Epithelial cell of esophagus (primary cell): ENCODE data around the gene CAP2.
"Not testable (repeated sequence)": the region's sequence is repeated elsewhere in the genome, so short reads cannot be mapped to it uniquely, and the experiment has no call there.

ENCODE experiments used
- DNase-seq: peaks from one replicate; pipeline ENCODE4 v3.0.0; 2010; ENCODE audit warnings: low read depth
- H3K4me3 ChIP-seq: 2 replicates; pipeline ENCODE4 v1.5.1; 2011; ENCODE audit warnings: mild to moderate bottlenecking, low read length, control low read depth
- CTCF ChIP-seq: IDR thresholded peaks from 2 replicates; pipeline ENCODE4 v1.5.1; 2011; ENCODE audit warnings: low read depth, mild to moderate bottlenecking, low read length, control low read depth, inconsistent platforms; ENCODE audit not compliant: insufficient read depth; ENCODE audit errors: missing control alignments

Gene CAP2

GRCh38 chr6:17439243-17439993, 46.0 kb downstream of the CAP2 start:
- DNase-seq, result no peak
- no peak for TF ChIP-seq CTCF
- H3K4me3 ChIP-seq, result no peak overlapping the region

- not testable (repeated sequence) for DNase-seq, H3K4me3 ChIP-seq
Observed at GRCh38 chr6:17440811-17441210, 47.4 kb downstream of the CAP2 start.

- no peak overlapping the region for H3K4me3 ChIP-seq
- no peak for TF ChIP-seq CTCF
- DNase-seq, result no peak
Observed at GRCh38 chr6:17442196-17442595, 48.8 kb downstream of the CAP2 start.

- DNase-seq, result no peak
- no peak overlapping the region for H3K4me3 ChIP-seq
- no peak for TF ChIP-seq CTCF
Observed at GRCh38 chr6:17446713-17447112, 53.3 kb downstream of the CAP2 start.

GRCh38 chr6:17448165-17448564, 54.8 kb downstream of the CAP2 start:
- TF ChIP-seq CTCF, result no peak
- H3K4me3 ChIP-seq, result no peak overlapping the region
- no peak for DNase-seq

- no peak overlapping the region for H3K4me3 ChIP-seq
- DNase-seq, result no peak
- no peak for TF ChIP-seq CTCF
Observed at GRCh38 chr6:17450397-17450796, 57.0 kb downstream of the CAP2 start.

GRCh38 chr6:17450832-17451231, 57.4 kb downstream of the CAP2 start:
- no peak for TF ChIP-seq CTCF
- DNase-seq, result no peak
- H3K4me3 ChIP-seq, result no peak overlapping the region
